ENCODE data around the gene DUOX2. TPM values are rescaled to one million over a fixed set of nuclear protein-coding genes. Genes with fewer than 3 reads are reported as not detected.

DUOX2 gene
- total RNA-seq, 1 experiment from 2014 or later, result 0.08 TPM

- no peak for TF ChIP-seq REST (IDR thresholded peaks at IDR 0.05; ENCODE audit: insufficient read depth in 1 of 2, low read depth in 2 of 2, low read length in 1 of 2)
- no peak for TF ChIP-seq POLR2AphosphoS5 (IDR thresholded peaks at IDR 0.05; ENCODE audit: low read depth, low read length)
- TF ChIP-seq SIN3A (IDR thresholded peaks at IDR 0.05; ENCODE audit: borderline replicate concordance, insufficient read depth, low read depth, low read length), result no peak
- TF ChIP-seq CTCF (IDR thresholded peaks at IDR 0.05), result no peak
- no peak for TF ChIP-seq TCF7L2 (IDR thresholded peaks at IDR 0.05; ENCODE audit: low read depth, low read length)
- no peak for ATAC-seq
- CTCF ChIA-PET, result interaction anchor here (0.6 kb wide), 1 partner anchor 16 kb away, joined by 5 read pairs; no protein-coding TSS in a partner anchor
- intact Hi-C loops (cut with micrococcal nuclease; ENCODE audit: unreplicated experiment) (no loop called here), in situ Hi-C loops (cut with HindIII; ENCODE audit: low pct_unique_long_range_greater_than_20kb, low sequenced_read_pairs) (no loop called here)
- Histone ChIP-seq H3K4me3 (ENCODE audit: low read depth in 2 of 2, low read length in 2 of 2) (no peak overlapping the region), H3K36me3 (ENCODE audit: control insufficient read depth, insufficient read depth, low read length) (no peaks in the 10 kb centered on the region), H3K9me3 (ENCODE audit: control insufficient read depth, insufficient read depth, low read depth, low read length) (no peaks in the 10 kb centered on the region), H3K27me3 (ENCODE audit: control insufficient read depth, insufficient read depth, low read length) (peaks cover 4% of the 10 kb centered on the region), H3K4me1 (ENCODE audit: control insufficient read depth, insufficient read depth, low read length) (no peaks in the 10 kb centered on the region), H3K27ac (ENCODE audit: low read length) (no peak overlapping the region)
- POLR2A ChIA-PET, result no interaction called here
- no peak for DNase-seq (ENCODE audit: low read depth, low spot score)
- BruUV-seq (replicated peaks), result no TSS peak
Observed at GRCh38 chr15:45120081-45120972, 6.4 kb upstream of the DUOX2 start.

GRCh38 chr15:45118996-45119395 lies 5.0 kb upstream of the DUOX2 start:
- Histone ChIP-seq H3K4me3 (ENCODE audit: low read depth in 2 of 2, low read length in 2 of 2) (no peak overlapping the region), H3K4me1 (ENCODE audit: control insufficient read depth, insufficient read depth, low read length) (no peaks in the 10 kb centered on the region; the same call in 1 of the 2 replicates), H3K36me3 (ENCODE audit: control insufficient read depth, insufficient read depth, low read length) (no peaks in the 10 kb centered on the region), H3K27me3 (ENCODE audit: control insufficient read depth, insufficient read depth, low read length) (peaks cover 7% of the 10 kb centered on the region; the same call in 1 of the 2 replicates), H3K27ac (ENCODE audit: low read length) (no peak overlapping the region), H3K9me3 (ENCODE audit: control insufficient read depth, insufficient read depth, low read depth, low read length) (no peaks in the 10 kb centered on the region)
- ATAC-seq, result no peak
- TF ChIP-seq REST (IDR thresholded peaks at IDR 0.05; ENCODE audit: insufficient read depth in 1 of 2, low read depth in 2 of 2, low read length in 1 of 2), result no peak
- no peak for TF ChIP-seq TCF7L2 (IDR thresholded peaks at IDR 0.05; ENCODE audit: low read depth, low read length)
- no peak for TF ChIP-seq POLR2AphosphoS5 (IDR thresholded peaks at IDR 0.05; ENCODE audit: low read depth, low read length)
- TF ChIP-seq SIN3A (IDR thresholded peaks at IDR 0.05; ENCODE audit: borderline replicate concordance, insufficient read depth, low read depth, low read length), result no peak
- no peak for TF ChIP-seq CTCF (IDR thresholded peaks at IDR 0.05)
- DNase-seq (ENCODE audit: low read depth, low spot score), result no peak
- intact Hi-C loops (cut with micrococcal nuclease; ENCODE audit: unreplicated experiment) (no loop called here), in situ Hi-C loops (cut with HindIII; ENCODE audit: low pct_unique_long_range_greater_than_20kb, low sequenced_read_pairs) (no loop called here)
- POLR2A ChIA-PET, result no interaction called here
- no TSS peak for BruUV-seq (replicated peaks)
- CTCF ChIA-PET, result interaction anchor here (0.7 to 1.6 kb wide), 6 partner anchors 8 to 46 kb away, joined by 3 to 9 read pairs (median 5); no protein-coding TSS in a partner anchor

All from Panc1 (cell line).